NCI-H2107 treated with DMSO at 0.1 percent for 48 hours (cell line): ENCODE results near the gene AGAP4.
"Not testable (repeated sequence)": the region's sequence is repeated elsewhere in the genome, so short reads cannot be mapped to it uniquely, and the experiment has no call there.

Experiments
- DNase-seq: peaks from one replicate; lab custom pipeline; 2025; ENCODE audit not compliant: unreplicated experiment; lab: John Stamatoyannopoulos, UW

AGAP4 gene

DNA sequence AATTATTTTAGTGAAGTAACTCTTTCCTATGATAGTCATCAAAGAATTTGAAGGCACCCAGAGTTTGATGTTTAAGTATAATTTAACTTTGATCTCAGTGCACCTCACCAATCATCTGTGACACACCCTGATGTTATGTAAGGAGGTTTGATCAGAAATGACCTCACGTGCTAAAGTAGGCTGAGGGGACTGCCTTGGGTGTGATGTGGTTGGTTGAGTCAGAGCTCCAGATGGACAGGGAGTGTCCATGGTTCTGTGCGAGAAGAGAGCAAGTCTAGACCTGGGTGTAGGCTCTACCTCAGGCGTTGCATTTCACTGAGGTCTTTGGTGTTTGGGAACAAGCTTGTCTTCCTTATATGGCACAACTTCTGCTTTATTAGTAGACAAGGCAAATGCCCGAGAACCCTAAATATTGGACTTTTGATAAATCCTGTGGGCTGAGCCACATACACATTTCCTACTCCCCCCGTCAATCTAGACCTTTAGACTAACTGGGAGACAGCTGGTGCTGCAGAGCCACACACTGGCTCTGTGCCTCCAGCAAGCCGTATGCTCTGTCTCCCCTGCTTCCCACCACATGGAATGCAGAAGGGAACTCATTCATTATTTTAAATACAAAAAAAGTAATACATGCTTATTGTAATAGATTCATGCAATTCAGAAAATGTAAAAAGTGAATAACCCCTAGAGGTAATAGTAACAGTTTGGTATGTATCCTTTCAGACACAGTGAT, 56.4 kb downstream of the AGAP4 start:
- DNase-seq, result not testable (repeated sequence)

DNA sequence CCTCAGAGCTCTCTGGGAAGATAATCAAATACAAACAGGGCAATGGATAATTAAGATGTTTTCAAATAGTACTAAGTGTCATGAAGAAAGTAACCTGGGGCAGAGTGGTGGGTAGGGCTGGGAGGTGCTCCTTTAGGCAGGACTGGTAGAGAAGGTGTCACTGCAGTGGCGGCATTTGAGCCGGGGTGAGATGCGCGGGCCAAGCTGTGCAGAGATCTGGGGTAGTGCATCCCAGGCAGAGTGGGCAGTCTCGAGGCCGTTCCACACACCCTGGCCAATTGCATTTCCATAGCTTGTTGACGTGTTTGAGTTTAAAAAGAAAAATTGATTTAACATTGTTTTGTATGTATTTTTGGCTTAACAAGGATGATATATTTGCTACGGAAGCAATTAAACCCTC, 57.3 kb downstream of the AGAP4 start:
- not testable (repeated sequence) for DNase-seq

DNA sequence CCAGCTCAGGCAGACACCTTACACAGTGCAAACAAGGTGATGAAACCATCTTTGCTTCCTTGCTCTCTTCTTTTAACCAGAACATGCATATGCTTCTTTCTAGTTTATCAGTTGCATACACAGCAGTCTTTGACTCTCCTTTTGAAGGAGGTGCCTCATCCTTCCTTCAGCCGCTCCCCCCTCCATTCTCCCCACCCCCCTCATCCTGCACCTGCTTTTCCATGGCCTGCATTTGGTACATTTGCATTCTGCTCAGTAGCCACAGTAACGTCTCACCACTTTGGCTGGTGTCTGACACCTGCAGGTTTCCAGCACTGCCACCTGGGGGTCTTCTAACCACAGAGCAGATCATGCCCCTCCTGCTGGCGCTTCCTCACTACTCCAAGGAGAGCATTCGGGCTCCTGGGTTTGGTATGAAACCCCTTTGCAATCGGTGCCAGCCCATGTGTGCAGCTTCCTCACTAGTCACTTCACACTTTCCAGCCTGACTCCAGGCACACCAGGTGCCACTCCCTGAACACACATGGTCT, 60.0 kb downstream of the AGAP4 start:
- DNase-seq, result not testable (repeated sequence)

DNA sequence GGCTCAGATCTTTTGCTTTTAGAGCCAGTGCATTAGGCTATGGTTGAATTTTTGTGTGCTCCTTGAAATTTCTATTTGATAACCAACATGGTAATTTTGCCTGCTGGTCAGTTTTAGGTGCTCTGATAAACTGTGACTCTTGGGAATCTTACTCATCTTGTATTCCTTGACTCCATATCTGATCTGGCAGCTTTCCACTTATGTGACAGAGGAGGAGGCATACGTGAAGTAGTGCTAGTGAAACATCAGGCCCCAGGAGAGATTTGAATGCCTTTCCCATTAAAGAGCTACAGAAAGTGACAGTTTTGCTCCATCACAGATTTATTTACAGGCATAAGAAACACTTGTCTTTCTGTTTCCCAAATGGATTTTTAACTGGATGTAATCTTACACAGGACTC, 61.1 kb downstream of the AGAP4 start:
- DNase-seq, result not testable (repeated sequence)
